ENCODE data around the gene SAFB2.

DNA sequence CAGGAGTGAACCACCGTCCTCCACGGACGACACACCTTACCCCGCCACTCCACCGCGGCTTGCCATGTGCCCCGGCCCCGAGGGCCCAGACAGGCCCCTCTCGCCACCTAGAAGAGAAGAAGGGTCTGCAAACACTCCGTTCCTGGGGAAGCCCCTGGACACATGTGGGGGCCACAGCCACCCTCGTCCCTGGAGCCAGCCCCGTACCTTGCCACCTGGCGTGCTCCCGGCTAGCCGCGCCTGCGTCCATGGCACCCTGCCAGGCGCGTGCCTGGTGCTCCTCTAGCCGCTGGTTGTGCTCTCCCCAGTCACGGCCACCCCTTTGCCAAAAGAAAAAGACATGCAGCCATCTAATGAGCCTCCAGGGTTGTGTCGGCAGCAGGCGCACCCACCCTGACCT lies 34.9 kb downstream of the SAFB2 start:
- no peak for TF ChIP-seq EZH2phosphoT487 (IDR thresholded peaks at IDR 0.05; ENCODE audit: borderline replicate concordance)
- TF ChIP-seq, protein P1, sequence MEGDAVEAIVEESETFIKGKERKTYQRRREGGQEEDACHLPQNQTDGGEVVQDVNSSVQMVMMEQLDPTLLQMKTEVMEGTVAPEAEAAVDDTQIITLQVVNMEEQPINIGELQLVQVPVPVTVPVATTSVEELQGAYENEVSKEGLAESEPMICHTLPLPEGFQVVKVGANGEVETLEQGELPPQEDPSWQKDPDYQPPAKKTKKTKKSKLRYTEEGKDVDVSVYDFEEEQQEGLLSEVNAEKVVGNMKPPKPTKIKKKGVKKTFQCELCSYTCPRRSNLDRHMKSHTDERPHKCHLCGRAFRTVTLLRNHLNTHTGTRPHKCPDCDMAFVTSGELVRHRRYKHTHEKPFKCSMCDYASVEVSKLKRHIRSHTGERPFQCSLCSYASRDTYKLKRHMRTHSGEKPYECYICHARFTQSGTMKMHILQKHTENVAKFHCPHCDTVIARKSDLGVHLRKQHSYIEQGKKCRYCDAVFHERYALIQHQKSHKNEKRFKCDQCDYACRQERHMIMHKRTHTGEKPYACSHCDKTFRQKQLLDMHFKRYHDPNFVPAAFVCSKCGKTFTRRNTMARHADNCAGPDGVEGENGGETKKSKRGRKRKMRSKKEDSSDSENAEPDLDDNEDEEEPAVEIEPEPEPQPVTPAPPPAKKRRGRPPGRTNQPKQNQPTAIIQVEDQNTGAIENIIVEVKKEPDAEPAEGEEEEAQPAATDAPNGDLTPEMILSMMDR (IDR thresholded peaks at IDR 0.05 in 2 of 3, conservative IDR thresholded peaks at IDR 0.05 in 1 of 3; ENCODE audit: borderline replicate concordance in 1 of 3, insufficient read depth in 1 of 3, low read depth in 2 of 3, low read length in 2 of 3), result no peak
- TF ChIP-seq POLR2A (IDR thresholded peaks at IDR 0.05; ENCODE audit: borderline replicate concordance, extremely low read depth, insufficient read depth, insufficient read length), result no peak
- TF ChIP-seq, protein P2, sequence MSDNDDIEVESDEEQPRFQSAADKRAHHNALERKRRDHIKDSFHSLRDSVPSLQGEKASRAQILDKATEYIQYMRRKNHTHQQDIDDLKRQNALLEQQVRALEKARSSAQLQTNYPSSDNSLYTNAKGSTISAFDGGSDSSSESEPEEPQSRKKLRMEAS (IDR thresholded peaks at IDR 0.05), result no peak
- TF ChIP-seq JUND (IDR thresholded peaks at IDR 0.05), result no peak
